Gastrocnemius medialis (tissue), 4 donors: Measurements from ENCODE around the gene PFDN5. TPM values are rescaled to one million over a fixed set of nuclear protein-coding genes. Genes with fewer than 3 reads are reported as not detected.

Experiments
- ATAC-seq, 2 donors: fragments of 150-250 bp; one replicate each; pipeline ENCODE4 v1.9.1; 2016
- DNase-seq, 2 donors: peaks; one replicate each; pipeline ENCODE4 v3.0.0-alpha.2; 2019
- H3K27ac ChIP-seq, 4 donors: fragments of 200-600 bp; sonication (generic); 1 replicate in 1 of 4; 2 replicates in 3 of 4; pipeline ENCODE4 v1.5.1; 2016 to 2018; ENCODE audit warnings: mild to moderate bottlenecking in 2 of 4, moderate library complexity in 1 of 4
- H3K27me3 ChIP-seq, 3 donors: fragments of 200-600 bp; sonication (generic) in 2 of 3; 1 replicate in 1 of 3; 2 replicates in 2 of 3; pipeline versions ENCODE4 v1.5.1 to v1.6.0; 2016 to 2019; ENCODE audit warnings: mild to moderate bottlenecking in 1 of 3, moderate library complexity in 1 of 3
- H3K36me3 ChIP-seq, 2 donors: fragments of 200-600 bp; sonication (generic) in 1 of 2; one replicate each; pipeline ENCODE4 v1.5.1; 2017 to 2018
- H3K4me1 ChIP-seq, 2 donors: fragments of 200-600 bp; sonication (generic) in 1 of 2; one replicate each; pipeline ENCODE4 v1.5.1; 2016 to 2017; ENCODE audit warnings: mild to moderate bottlenecking in 2 of 2
- H3K4me3 ChIP-seq, 4 donors: fragments of 200-600 bp; sonication (generic) in 3 of 4; 1 replicate in 1 of 4; 2 replicates in 3 of 4; pipeline ENCODE4 v1.5.1; 2016 to 2019; ENCODE audit warnings: mild to moderate bottlenecking in 2 of 4
- H3K9me3 ChIP-seq, 3 donors: fragments of 200-600 bp; sonication (generic) in 2 of 3; 1 replicate in 1 of 3; 2 replicates in 2 of 3; pipeline ENCODE4 v1.5.1; 2016 to 2019
- CTCF ChIP-seq, 5 experiments: fragments of 450-650 bp in 3 of 5; fragments of 200-600 bp in 2 of 5; sonication (generic) in 2 of 5; IDR thresholded peaks in 4 of 5; conservative IDR thresholded peaks in 1 of 5; 1 replicate in 4 of 5; 2 replicates in 1 of 5; pipeline ENCODE4 v1.5.1; 2016 to 2019; ENCODE audit warnings: antibody characterized with exemption in 5 of 5, mild to moderate bottlenecking in 3 of 5, moderate library complexity in 3 of 5
- POLR2A ChIP-seq, 2 donors: fragments of 450-650 bp; IDR thresholded peaks; one replicate each; pipeline ENCODE4 v1.6.1; 2017; ENCODE audit warnings: antibody characterized with exemption in 2 of 2, mild to moderate bottlenecking in 2 of 2, moderate library complexity in 2 of 2
- in situ Hi-C, 4 donors: fragments of 200-750 bp; cut with MboI; loops; one replicate each; pipeline versions ENCODE4 v1.15.0 to v1.8.0; 2017; ENCODE audit warnings: low sequenced_read_pairs in 4 of 4
- intact Hi-C: fragments of 100-400 bp; cut with DNase I; formaldehyde crosslinking; loops from one replicate; pipeline ENCODE4 v1.15.1; 2023; ENCODE audit warnings: low total_unique reads
- total RNA-seq, 4 donors: library from RNA; depleted of rRNA; stranded (reverse); fragments of >200 nt; gene quantifications; one replicate each; pipeline versions ENCODE4 v1.1.0 to v1.2.3, GENCODE V29; 2016

PFDN5 gene
- total RNA-seq, 4 donors from 2014 or later, result 341 to 464 (median 358) TPM

GRCh38 chr12:53254816-53255545 lies 40.4 kb upstream of the PFDN5 start:
- Histone ChIP-seq H3K4me3 (no peak overlapping the region), H3K9me3 (no peaks in the 10 kb centered on the region), H3K27ac (no peak overlapping the region), H3K36me3 (peaks cover 0 to 9% of the 10 kb centered on the region in 2 donors), H3K4me1 (peaks cover 16 to 17% of the 10 kb centered on the region in 2 donors), H3K27me3 (no peaks in the 10 kb centered on the region)
- intact Hi-C loops, result loop anchor here (5.0 kb wide), 1 partner anchor 42 kb away; the partner anchor contains the start of genes MYG1 and PFDN5
- TF ChIP-seq POLR2A (IDR thresholded peaks at IDR 0.05), result no peak
- no peak for TF ChIP-seq CTCF (IDR thresholded peaks at IDR 0.05 in 4 of 5, conservative IDR thresholded peaks at IDR 0.05 in 1 of 5)
- DNase-seq (no peak), ATAC-seq (no peak)
- in situ Hi-C loops, result no loop called here

- DNase-seq (no peak), ATAC-seq (no peak)
- Histone ChIP-seq H3K36me3 (peaks cover 0 to 9% of the 10 kb centered on the region in 2 donors), H3K4me3 (no peak overlapping the region), H3K4me1 (peaks cover 14% of the 10 kb centered on the region in 2 donors), H3K27me3 (no peaks in the 10 kb centered on the region), H3K27ac (no peak overlapping the region), H3K9me3 (no peaks in the 10 kb centered on the region)
- intact Hi-C loops, result no loop called here
- TF ChIP-seq POLR2A (IDR thresholded peaks at IDR 0.05) (no peak), CTCF (IDR thresholded peaks at IDR 0.05 in 4 of 5, conservative IDR thresholded peaks at IDR 0.05 in 1 of 5) (no peak)
- in situ Hi-C loops, result no loop called here
These were observed 39.3 kb upstream of the PFDN5 start for GRCh38 chr12:53255996-53256395.

- Histone ChIP-seq H3K4me1 (no peaks in the 10 kb centered on the region), H3K9me3 (no peaks in the 10 kb centered on the region), H3K27ac (no peak overlapping the region), H3K27me3 (no peaks in the 10 kb centered on the region), H3K36me3 (peaks cover 0 to 5% of the 10 kb centered on the region in 2 donors), H3K4me3 (no peak overlapping the region)
- ATAC-seq, result no peak
- no peak for TF ChIP-seq CTCF (IDR thresholded peaks at IDR 0.05 in 4 of 5, conservative IDR thresholded peaks at IDR 0.05 in 1 of 5)
- TF ChIP-seq POLR2A (IDR thresholded peaks at IDR 0.05), result no peak
- DNase-seq, result no peak
- in situ Hi-C loops, result no loop called here
- intact Hi-C loops, result no loop called here
These were observed 36.5 kb upstream of the PFDN5 start for GRCh38 chr12:53258541-53259539.

DNA sequence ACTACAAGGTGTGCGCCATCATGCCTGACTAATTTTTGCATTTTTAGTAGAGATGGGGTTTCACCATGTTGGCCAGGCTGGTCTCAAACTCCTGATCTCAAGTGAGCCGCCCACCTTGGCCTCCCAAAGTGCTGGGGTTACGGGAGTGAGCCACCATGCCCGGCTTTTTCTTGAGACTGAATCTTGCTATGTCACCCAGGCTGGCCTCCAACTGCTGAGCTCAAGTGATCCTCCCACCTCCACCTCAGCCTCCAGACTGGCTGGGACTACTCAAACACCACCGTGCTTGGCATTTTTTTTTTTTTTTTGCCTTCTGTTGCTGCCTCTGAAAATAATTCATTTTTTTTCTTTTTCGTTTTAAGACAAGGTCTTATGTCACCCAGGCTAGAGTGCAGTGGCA lies 35.5 kb upstream of the PFDN5 start:
- no peak for ATAC-seq
- H3K27ac ChIP-seq, result no peak overlapping the region
- in situ Hi-C loops, result no loop called here
- no peak for TF ChIP-seq CTCF (IDR thresholded peaks at IDR 0.05 in 4 of 5, conservative IDR thresholded peaks at IDR 0.05 in 1 of 5)
- TF ChIP-seq POLR2A (IDR thresholded peaks at IDR 0.05), result no peak
- no peaks in the 10 kb centered on the region for H3K4me1 ChIP-seq
- no peak overlapping the region for H3K4me3 ChIP-seq
- DNase-seq, result no peak
- intact Hi-C loops, result no loop called here
- no peaks in the 10 kb centered on the region for H3K27me3 ChIP-seq
- no peaks in the 10 kb centered on the region for H3K36me3 ChIP-seq
- no peaks in the 10 kb centered on the region for H3K9me3 ChIP-seq
